Fibroblast of lung (primary cell): ENCODE results near the gene CST11. TPM values are rescaled to one million over a fixed set of nuclear protein-coding genes. Genes with fewer than 3 reads are reported as not detected.
A peak's percentile ranks its signal among the peaks of the same experiment; 100 is the strongest.

Source experiments
- DNase-seq, 2 donors: peaks; one replicate each; pipeline versions ENCODE4 v3.0.0 to v3.0.0-alpha.2; 2010; ENCODE audit warnings: low read depth in 2 of 2
- H2AFZ ChIP-seq: 2 replicates; pipeline ENCODE4 v1.5.1; 2012; ENCODE audit warnings: low read length, control low read depth, inconsistent platforms
- H3K27ac ChIP-seq: 2 replicates; pipeline ENCODE4 v1.5.1; 2011; ENCODE audit warnings: low read length, control low read depth; ENCODE audit not compliant: insufficient read depth
- H3K27me3 ChIP-seq: 2 replicates; pipeline ENCODE4 v1.5.1; 2011; ENCODE audit warnings: mild to moderate bottlenecking, low read length; ENCODE audit not compliant: control insufficient read depth, insufficient read depth
- H3K36me3 ChIP-seq: 2 replicates; pipeline ENCODE4 v1.5.1; 2011; ENCODE audit warnings: low read length; ENCODE audit not compliant: control insufficient read depth, insufficient read depth
- H3K4me1 ChIP-seq: 2 replicates; pipeline ENCODE4 v1.5.1; 2011; ENCODE audit warnings: low read length; ENCODE audit not compliant: control insufficient read depth, insufficient read depth; ENCODE audit errors: extremely low read depth
- H3K4me2 ChIP-seq: 2 replicates; pipeline ENCODE4 v1.5.1; 2011; ENCODE audit warnings: low read length, control low read depth; ENCODE audit not compliant: insufficient read depth; ENCODE audit errors: extremely low read depth
- H3K4me3 ChIP-seq, 4 experiments: fragments of 200-600 bp in 1 of 4; sonication (generic) in 1 of 4; replicated peaks in 1 of 4; 2 replicates each; pipeline ENCODE4 v1.5.1; 2011 to 2016; ENCODE audit warnings: low read length in 4 of 4, low read depth in 3 of 4, mild to moderate bottlenecking in 3 of 4, control low read depth in 2 of 4, inconsistent platforms in 1 of 4, mixed read lengths in 1 of 4; ENCODE audit not compliant: insufficient read depth in 1 of 4; ENCODE audit errors: control extremely low read depth in 1 of 4
- H3K79me2 ChIP-seq: 2 replicates; pipeline ENCODE4 v1.5.1; 2012; ENCODE audit warnings: mild to moderate bottlenecking, low read length, inconsistent platforms; ENCODE audit not compliant: control insufficient read depth, insufficient read depth
- H3K9ac ChIP-seq: 2 replicates; pipeline ENCODE4 v1.5.1; 2011; ENCODE audit warnings: mild to moderate bottlenecking, low read length, control low read depth; ENCODE audit not compliant: insufficient read depth
- H3K9me3 ChIP-seq: 2 replicates; pipeline ENCODE4 v1.5.1; 2012; ENCODE audit warnings: low read depth, low read length; ENCODE audit not compliant: control insufficient read depth, insufficient read depth
- H4K20me1 ChIP-seq: 2 replicates; pipeline ENCODE4 v1.5.1; 2011; ENCODE audit warnings: low read length; ENCODE audit not compliant: control insufficient read depth, insufficient read depth; ENCODE audit errors: extremely low read depth
- EZH2 ChIP-seq: IDR thresholded peaks from 2 replicates; pipeline ENCODE4 v1.5.1; 2012; ENCODE audit warnings: low read length, control low read depth, mild to moderate bottlenecking; ENCODE audit errors: missing control alignments
- polyA plus RNA-seq, 2 donors: library from polyadenylated mRNA; depleted of rRNA in 1 of 2; stranded (reverse) in 1 of 2; unstranded in 1 of 2; fragments of >200 nt; gene quantifications; 2 replicates each; pipeline ENCODE4 v1.2.1, GENCODE V29; 2011 to 2012; ENCODE audit warnings: missing spikeins in 1 of 2
- total RNA-seq: library from RNA; depleted of rRNA; stranded (reverse); fragments of >200 nt; gene quantifications from 2 replicates; pipeline ENCODE4 v1.2.1, GENCODE V29; 2014
- TF ChIP-seq, protein P1 (sequence below), 2 donors: IDR thresholded peaks in 1 of 2; conservative IDR thresholded peaks in 1 of 2; 1 replicate in 1 of 2; 2 replicates in 1 of 2; pipeline ENCODE4 v1.5.1; 2011 to 2012; ENCODE audit warnings: low read length in 2 of 2, control low read depth in 1 of 2, inconsistent platforms in 1 of 2, low read depth in 1 of 2, mild to moderate bottlenecking in 1 of 2

CST11 gene
- total and polyA plus RNA-seq, 2 donors (not counting 1 experiment from before 2014, with no cell fraction given): not detected

DNA sequence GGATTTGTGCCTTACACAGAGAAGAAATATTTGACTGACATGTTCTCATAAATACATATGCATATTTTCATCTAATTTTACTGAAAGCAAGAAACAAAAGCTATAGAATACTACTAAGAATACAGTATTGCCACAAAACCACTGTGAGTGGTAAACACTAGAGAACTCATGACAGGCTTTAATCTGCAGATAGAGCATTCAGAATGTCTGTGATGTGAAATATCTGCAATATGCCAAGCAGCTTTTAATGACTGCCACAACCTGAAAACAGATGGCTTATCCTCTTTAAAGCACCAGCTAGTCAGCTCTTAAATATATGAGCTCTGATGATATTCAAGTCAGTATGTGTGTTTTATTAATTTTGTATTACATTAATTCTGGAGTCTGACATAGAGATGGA is 34.8 kb downstream of the CST11 start:
- H4K20me1 ChIP-seq: no peaks in the 10 kb centered on the region
- H2AFZ ChIP-seq: no peak overlapping the region
- TF ChIP-seq EZH2: no peak
- TF ChIP-seq, protein P1, sequence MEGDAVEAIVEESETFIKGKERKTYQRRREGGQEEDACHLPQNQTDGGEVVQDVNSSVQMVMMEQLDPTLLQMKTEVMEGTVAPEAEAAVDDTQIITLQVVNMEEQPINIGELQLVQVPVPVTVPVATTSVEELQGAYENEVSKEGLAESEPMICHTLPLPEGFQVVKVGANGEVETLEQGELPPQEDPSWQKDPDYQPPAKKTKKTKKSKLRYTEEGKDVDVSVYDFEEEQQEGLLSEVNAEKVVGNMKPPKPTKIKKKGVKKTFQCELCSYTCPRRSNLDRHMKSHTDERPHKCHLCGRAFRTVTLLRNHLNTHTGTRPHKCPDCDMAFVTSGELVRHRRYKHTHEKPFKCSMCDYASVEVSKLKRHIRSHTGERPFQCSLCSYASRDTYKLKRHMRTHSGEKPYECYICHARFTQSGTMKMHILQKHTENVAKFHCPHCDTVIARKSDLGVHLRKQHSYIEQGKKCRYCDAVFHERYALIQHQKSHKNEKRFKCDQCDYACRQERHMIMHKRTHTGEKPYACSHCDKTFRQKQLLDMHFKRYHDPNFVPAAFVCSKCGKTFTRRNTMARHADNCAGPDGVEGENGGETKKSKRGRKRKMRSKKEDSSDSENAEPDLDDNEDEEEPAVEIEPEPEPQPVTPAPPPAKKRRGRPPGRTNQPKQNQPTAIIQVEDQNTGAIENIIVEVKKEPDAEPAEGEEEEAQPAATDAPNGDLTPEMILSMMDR (conservative IDR thresholded peaks at IDR 0.05 in 1 of 2, IDR thresholded peaks at IDR 0.05 in 1 of 2; ENCODE audit: low read depth in 1 of 2, low read length in 2 of 2): no peak
- H3K27ac ChIP-seq: no peak overlapping the region
- no peaks in the 10 kb centered on the region for H3K36me3 ChIP-seq
- no peak overlapping the region for H3K9ac ChIP-seq
- peaks cover 59% of the 10 kb centered on the region for H3K79me2 ChIP-seq
- H3K4me1 ChIP-seq: no peaks in the 10 kb centered on the region
- H3K4me2 ChIP-seq: no peak overlapping the region
- H3K4me3 ChIP-seq: no peak overlapping the region
- no peaks in the 10 kb centered on the region for H3K9me3 ChIP-seq
- no peaks in the 10 kb centered on the region for H3K27me3 ChIP-seq
- DNase-seq: no peak

DNA sequence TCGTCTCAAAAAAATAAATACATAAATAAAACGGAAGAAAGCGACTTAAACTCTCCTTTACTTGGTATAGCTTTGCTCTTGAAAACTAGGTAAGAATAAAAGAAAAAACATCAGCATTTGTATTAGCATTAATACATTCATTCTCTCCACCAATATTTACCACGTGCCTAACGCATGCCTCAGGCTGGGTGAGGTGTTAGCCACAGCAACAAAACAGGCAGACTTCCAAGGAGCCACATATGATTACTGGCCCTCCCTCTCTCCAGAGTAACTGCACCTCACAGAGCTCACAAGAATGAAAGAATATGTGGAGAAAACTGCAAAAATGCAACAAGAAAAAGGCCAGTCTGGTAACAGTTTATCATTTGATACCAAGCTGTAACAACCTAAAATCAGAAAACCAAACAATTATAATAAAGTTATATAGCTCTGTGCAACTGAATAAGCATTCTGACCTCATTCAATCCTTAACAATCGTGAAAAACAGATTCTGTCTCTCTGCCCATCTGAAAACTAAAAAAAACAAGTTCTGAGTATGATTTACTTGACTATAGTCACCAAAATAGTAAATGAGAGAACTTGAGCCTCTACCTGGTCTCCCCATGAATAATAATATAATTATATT is 36.6 kb downstream of the CST11 start:
- Histone ChIP-seq H4K20me1 (no peaks in the 10 kb centered on the region), H3K4me1 (peaks cover 4% of the 10 kb centered on the region), H3K36me3 (no peaks in the 10 kb centered on the region), H3K27ac (no peak overlapping the region), H3K9ac (no peak overlapping the region), H3K4me2 (no peak overlapping the region), H3K9me3 (no peaks in the 10 kb centered on the region), H3K79me2 (peaks cover 65% of the 10 kb centered on the region), H3K27me3 (no peaks in the 10 kb centered on the region), H2AFZ (no peak overlapping the region), H3K4me3 (no peak overlapping the region)
- TF ChIP-seq EZH2: no peak
- TF ChIP-seq, protein P1 (conservative IDR thresholded peaks at IDR 0.05 in 1 of 2, IDR thresholded peaks at IDR 0.05 in 1 of 2; ENCODE audit: low read depth in 1 of 2, low read length in 2 of 2): no peak
- peak; percentile 29 to 40 for DNase-seq

DNA sequence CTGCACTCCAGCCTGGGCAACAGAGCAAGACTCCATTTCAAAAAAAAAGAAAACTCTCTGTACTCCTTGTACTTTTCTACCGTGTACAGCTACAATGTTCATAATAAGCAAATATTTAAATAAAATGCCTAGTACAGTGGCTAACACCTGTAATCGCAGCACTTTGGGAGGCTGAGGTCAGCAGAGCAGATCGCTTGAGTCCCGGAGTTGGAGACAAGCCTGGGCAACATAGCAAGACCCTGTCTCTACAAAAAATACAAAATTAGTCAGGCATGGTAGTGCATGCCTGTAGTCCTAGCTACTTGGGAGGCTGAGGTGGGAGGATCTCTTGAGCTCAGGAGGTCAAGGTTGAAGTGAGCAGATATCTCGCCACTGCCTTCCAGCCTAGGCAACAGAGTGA is 37.1 kb downstream of the CST11 start:
- Histone ChIP-seq H3K27me3 (no peaks in the 10 kb centered on the region), H3K9me3 (no peaks in the 10 kb centered on the region), H3K79me2 (peaks cover 66% of the 10 kb centered on the region), H4K20me1 (no peaks in the 10 kb centered on the region), H3K27ac (no peak overlapping the region), H3K4me1 (peaks cover 4% of the 10 kb centered on the region), H3K36me3 (no peaks in the 10 kb centered on the region), H3K9ac (no peak overlapping the region), H3K4me3 (no peak overlapping the region), H3K4me2 (no peak overlapping the region), H2AFZ (no peak overlapping the region)
- TF ChIP-seq EZH2: no peak
- TF ChIP-seq, protein P1 (conservative IDR thresholded peaks at IDR 0.05 in 1 of 2, IDR thresholded peaks at IDR 0.05 in 1 of 2; ENCODE audit: low read depth in 1 of 2, low read length in 2 of 2): no peak
- DNase-seq: no peak
